22Rv1 (cell line): ENCODE data around the gene DMWD.
"Not testable (repeated sequence)": the region's sequence is repeated elsewhere in the genome, so short reads cannot be mapped to it uniquely, and the experiment has no call there.

ENCODE experiments used
- ZFX ChIP-seq: fragments of 450-650 bp; IDR thresholded peaks from 2 replicates; pipeline ENCODE4 v1.6.1; 2017; ENCODE audit warnings: antibody characterized with exemption, borderline replicate concordance
- TF ChIP-seq, protein P1 (sequence below): fragments of 450-650 bp; IDR thresholded peaks from 2 replicates; pipeline ENCODE4 v1.5.1; 2017; ENCODE audit warnings: mild to moderate bottlenecking

DNA sequence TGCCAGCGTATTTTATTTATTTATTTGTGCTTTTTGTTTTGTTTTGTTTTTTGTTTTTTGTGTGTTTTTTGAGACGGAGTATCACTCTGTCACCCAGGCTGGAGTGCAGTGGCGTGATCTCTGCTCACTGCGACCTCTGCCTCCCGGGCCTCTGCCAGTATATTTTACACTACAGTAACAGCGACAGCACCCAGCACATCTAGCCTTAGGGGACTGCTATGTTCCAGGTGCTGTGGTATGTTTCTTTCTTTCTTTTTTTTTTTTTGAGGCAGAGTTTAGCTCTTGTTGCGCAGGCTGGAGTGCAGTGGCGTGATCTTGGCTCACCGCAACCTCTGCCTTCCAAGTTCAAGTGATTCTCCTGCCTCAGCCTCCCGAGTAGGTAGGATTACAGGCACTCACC is 41.2 kb downstream of the DMWD start:
- TF ChIP-seq, protein P1, sequence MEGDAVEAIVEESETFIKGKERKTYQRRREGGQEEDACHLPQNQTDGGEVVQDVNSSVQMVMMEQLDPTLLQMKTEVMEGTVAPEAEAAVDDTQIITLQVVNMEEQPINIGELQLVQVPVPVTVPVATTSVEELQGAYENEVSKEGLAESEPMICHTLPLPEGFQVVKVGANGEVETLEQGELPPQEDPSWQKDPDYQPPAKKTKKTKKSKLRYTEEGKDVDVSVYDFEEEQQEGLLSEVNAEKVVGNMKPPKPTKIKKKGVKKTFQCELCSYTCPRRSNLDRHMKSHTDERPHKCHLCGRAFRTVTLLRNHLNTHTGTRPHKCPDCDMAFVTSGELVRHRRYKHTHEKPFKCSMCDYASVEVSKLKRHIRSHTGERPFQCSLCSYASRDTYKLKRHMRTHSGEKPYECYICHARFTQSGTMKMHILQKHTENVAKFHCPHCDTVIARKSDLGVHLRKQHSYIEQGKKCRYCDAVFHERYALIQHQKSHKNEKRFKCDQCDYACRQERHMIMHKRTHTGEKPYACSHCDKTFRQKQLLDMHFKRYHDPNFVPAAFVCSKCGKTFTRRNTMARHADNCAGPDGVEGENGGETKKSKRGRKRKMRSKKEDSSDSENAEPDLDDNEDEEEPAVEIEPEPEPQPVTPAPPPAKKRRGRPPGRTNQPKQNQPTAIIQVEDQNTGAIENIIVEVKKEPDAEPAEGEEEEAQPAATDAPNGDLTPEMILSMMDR, result not testable (repeated sequence)
- not testable (repeated sequence) for TF ChIP-seq ZFX
